Urinary bladder (tissue), 4 donors: Measurements from ENCODE around the gene ZNF81. TPM values are rescaled to one million over a fixed set of nuclear protein-coding genes. Genes with fewer than 3 reads are reported as not detected.
"Not testable (repeated sequence)": the region's sequence is repeated elsewhere in the genome, so short reads cannot be mapped to it uniquely, and the experiment has no call there.

Source experiments
- DNase-seq: peaks from one replicate; pipeline ENCODE4 v3.0.0-alpha.2; 2015; ENCODE audit errors: extremely low spot score
- H3K27ac ChIP-seq: one replicate; pipeline ENCODE4 v1.5.1; 2013; ENCODE audit warnings: low read depth, mild to moderate bottlenecking, moderate library complexity
- H3K36me3 ChIP-seq: one replicate; pipeline ENCODE4 v1.6.1; 2013; ENCODE audit warnings: mild to moderate bottlenecking, moderate library complexity; ENCODE audit not compliant: insufficient read depth
- H3K4me1 ChIP-seq: one replicate; pipeline ENCODE4 v1.6.1; 2013; ENCODE audit warnings: mild to moderate bottlenecking, moderate library complexity; ENCODE audit not compliant: insufficient read depth
- H3K4me3 ChIP-seq: one replicate; pipeline ENCODE4 v1.5.1; 2013; ENCODE audit warnings: low read depth, low read length
- WGBS: extraction: QIAGEN DNeasy Blood & Tissue Kit; methylation state at CpG from one replicate; pipeline ENCODE4 v1.1.7; 2013; 5-methylcytosine and 5-hydroxymethylcytosine counted together
- polyA plus RNA-seq: library from polyadenylated mRNA; stranded (reverse); fragments of 200-250 nt; gene quantifications from one replicate; pipeline ENCODE4 v1.2.3, GENCODE V29; 2013
- total RNA-seq: library from RNA; depleted of rRNA; stranded (reverse); fragments of >200 nt; gene quantifications from one replicate; pipeline ENCODE4 v1.2.3, GENCODE V29; 2014
- donor health status: healthy with polysubstance abuse.
- donor health status: healthy.

The ZNF81 gene
- total RNA-seq (14.4 TPM), polyA plus RNA-seq (2.0 TPM)

DNA sequence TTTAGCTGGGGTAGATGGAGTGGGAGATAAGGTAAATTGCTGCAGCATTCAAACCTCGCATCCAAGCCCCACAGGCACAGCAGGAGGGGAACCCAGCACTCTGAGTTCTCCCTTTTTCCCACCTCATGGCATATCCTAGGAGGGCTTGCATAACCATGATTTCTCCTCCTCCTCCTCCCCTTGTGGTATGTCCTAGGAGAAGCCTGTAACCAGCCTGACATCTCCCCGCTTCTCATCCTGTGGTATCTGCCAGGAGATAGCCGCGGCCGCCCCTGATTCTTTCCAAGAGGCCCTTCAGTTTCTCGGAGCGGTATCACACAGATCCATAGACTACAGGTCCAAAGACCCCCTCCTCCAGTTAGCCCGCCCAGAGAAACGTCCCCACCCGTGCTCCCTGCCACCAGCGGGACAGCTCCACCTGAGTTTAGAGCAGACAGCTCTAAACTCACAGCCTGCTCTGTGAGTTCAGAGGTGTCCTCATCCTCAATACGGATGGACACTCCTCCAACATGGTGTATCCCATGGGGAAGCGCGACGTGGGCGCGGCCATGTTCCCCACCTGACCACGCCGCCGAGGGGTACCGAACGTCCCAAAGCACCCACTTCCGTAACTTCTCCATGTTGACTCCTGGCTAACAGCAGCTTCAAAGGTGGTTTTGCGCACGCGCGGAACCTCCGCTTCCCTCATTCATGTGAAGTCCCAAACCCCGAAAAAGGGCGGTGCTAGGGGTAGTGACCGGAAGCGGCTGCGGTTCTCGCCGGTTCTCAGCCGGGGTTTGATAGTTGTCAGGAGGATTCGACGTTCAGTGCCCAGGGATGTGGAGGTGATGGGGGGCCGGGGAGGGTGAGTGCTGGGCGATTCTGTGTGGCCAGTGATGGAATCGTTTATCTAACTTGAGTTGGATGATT is at the start of gene ZNF81:
Gene ZNF81 (plus strand): TSS at position 739 of the 909 bp plus-strand sequence. CDS start 9,366 bp downstream, outside the sequence.
- Histone ChIP-seq H3K36me3 (no peaks in the 10 kb centered on the region), H3K27ac (peak within 1 kb of the TSS; percentile 38), H3K4me1 (no peaks in the 10 kb centered on the region), H3K4me3 (peak within 1 kb of the TSS; percentile 48)
- 1% methylated on average over 41 of the region's 41 CpGs for WGBS
- peak; percentile 94 for DNase-seq

DNA sequence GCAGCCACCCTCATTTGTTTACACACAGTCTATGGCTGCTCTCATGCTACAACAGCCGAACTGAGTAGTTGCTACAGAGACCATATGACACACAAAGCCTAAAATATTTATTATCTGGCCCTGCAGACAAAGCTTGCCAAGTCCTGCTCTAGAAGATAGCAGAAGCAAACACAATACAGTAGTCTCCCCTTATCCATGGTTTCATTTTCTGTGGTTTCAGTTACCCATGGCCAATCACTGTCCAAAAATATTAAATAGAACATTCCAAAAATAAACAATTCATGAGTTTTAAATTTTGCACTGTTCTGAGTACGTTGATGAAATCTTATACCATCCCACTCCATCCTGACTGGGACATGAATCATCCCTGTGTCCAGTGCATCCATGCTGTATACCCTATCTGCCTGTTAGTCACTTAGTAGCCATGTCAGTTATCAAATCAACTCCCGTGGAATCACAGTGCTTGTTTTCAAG is 40.2 kb upstream of the ZNF81 start:
- 39% methylated on average over 3 of the region's 3 CpGs for WGBS
- no peak for DNase-seq
- Histone ChIP-seq H3K36me3 (no peaks in the 10 kb centered on the region), H3K4me3 (no peak overlapping the region), H3K27ac (no peak overlapping the region), H3K4me1 (no peaks in the 10 kb centered on the region)

GRCh38 chrX:47797084-47797483 is 39.6 kb upstream of the ZNF81 start:
- 73% methylated on average over 2 of the region's 2 CpGs for WGBS
- no peak overlapping the region for H3K27ac ChIP-seq

DNA sequence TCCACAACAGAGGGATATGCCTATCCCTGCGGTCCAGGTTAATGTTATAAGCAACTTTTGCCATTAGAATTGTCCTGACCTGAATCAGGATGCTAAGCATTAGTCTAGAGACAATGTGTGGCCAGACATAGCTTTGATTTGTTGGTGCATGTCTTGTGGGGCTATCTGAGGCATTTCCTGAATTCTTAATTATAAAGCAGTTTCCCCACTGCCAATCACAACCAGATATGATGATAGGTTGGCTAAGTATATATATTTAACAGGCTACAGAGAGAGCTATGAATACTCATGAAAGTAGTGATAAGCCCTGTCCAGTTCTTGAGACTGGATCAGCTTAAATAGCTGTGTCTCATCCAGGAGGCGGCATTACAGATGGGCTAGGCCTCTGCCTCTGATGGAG is 37.8 kb upstream of the ZNF81 start:
- DNase-seq = no peak
- no peak overlapping the region for H3K4me3 ChIP-seq
- H3K27ac ChIP-seq = no peak overlapping the region
- H3K4me1 ChIP-seq = no peaks in the 10 kb centered on the region
- WGBS = 83% methylated on average over 2 of the region's 2 CpGs
- no peaks in the 10 kb centered on the region for H3K36me3 ChIP-seq

More at GRCh38 chrX:47797084-47797483, 39.6 kb upstream of the ZNF81 start:
- Histone ChIP-seq H3K36me3 (no peaks in the 10 kb centered on the region), H3K4me1 (no peaks in the 10 kb centered on the region), H3K4me3 (no peak overlapping the region)
- DNase-seq = no peak

GRCh38 chrX:47802589-47802988 is 34.1 kb upstream of the ZNF81 start:
- H3K4me1 ChIP-seq = no peaks in the 10 kb centered on the region
- WGBS = 82% methylated on average over 4 of the region's 4 CpGs
- H3K36me3 ChIP-seq = no peaks in the 10 kb centered on the region
- H3K4me3 ChIP-seq = no peak overlapping the region
- DNase-seq = no peak
- no peak overlapping the region for H3K27ac ChIP-seq

GRCh38 chrX:47803103-47803502 is 33.6 kb upstream of the ZNF81 start:
- not testable (repeated sequence) for DNase-seq, H3K27ac ChIP-seq
- WGBS = 67% methylated on average over 21 of the region's 21 CpGs

GRCh38 chrX:47804315-47804714 is 32.4 kb upstream of the ZNF81 start:
- H3K27ac ChIP-seq = no peak overlapping the region
- H3K4me3 ChIP-seq = no peak overlapping the region
- H3K36me3 ChIP-seq = no peaks in the 10 kb centered on the region
- DNase-seq = no peak
- WGBS = 98% methylated on average over 9 of the region's 9 CpGs
- no peaks in the 10 kb centered on the region for H3K4me1 ChIP-seq

More at GRCh38 chrX:47803103-47803502, 33.6 kb upstream of the ZNF81 start:
- H3K4me3 ChIP-seq, H3K4me1 ChIP-seq, H3K36me3 ChIP-seq: not testable (repeated sequence)

GRCh38 chrX:47805844-47806243 is 30.9 kb upstream of the ZNF81 start:
- WGBS = 57% methylated on average over 1 of the region's 1 CpG
- H3K36me3 ChIP-seq, DNase-seq, H3K27ac ChIP-seq, H3K4me3 ChIP-seq, H3K4me1 ChIP-seq: not testable (repeated sequence)

DNA sequence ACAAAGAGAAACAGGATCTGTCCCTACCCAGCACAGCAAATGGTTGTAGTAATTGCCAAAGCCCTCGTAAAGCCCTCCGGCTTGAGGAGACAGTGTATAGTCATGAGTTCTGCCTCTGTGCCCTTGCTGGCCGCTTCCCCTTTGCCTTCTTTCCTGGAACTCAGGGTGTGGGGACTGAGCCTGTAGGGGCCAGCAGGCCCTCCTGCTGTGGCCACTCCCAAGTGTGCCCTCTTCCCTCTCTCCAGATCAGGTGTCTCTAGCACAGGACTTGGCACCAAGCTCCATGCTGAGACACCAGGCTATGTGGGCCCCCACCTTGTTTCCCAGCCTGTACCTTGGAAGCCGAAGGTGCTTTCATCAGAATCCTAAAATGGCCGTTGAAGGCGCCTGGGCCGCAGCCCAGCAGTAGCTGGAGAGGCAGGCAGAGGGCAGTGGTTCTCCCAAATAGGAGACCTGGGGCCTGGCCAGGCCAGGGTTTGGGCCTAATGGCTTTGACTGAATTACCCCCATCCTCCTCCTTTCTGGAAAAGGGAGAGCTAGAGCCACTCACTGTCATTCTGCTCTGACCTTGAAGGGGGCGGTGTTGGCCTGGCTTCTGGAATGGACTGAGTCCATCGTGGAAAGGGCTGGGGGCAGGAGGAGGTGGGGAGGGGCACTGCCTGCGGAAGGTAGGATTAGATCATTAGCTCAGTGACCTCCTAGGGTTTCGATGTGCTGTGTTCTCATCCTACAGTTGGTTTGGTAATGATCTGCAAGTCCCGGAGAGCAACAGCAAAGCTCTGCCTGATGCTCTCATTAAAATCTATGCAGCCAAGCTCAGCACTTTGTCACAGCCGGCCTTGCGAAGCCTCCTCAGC is 30.1 kb upstream of the ZNF81 start:
- H3K4me1 ChIP-seq, H3K36me3 ChIP-seq, H3K27ac ChIP-seq, H3K4me3 ChIP-seq, DNase-seq: not testable (repeated sequence)
- WGBS = 77% methylated on average over 12 of the region's 14 CpGs

DNA sequence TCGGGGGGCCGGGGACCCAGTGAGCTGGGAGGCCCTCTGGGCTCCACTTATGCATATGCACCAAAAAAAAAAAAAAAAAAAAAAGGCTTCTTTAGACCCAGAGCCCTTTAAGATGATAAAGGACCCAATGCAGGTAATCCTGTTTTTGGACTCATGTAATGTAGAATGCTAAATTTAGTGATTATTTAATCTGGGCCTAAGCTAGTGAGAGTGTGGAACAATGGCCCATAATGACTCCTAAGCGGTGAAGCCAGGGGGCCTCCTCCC is 29.5 kb upstream of the ZNF81 start:
- DNase-seq, H3K36me3 ChIP-seq, H3K4me3 ChIP-seq, H3K27ac ChIP-seq, H3K4me1 ChIP-seq: not testable (repeated sequence)
- 72% methylated on average over 3 of the region's 3 CpGs for WGBS

DNA sequence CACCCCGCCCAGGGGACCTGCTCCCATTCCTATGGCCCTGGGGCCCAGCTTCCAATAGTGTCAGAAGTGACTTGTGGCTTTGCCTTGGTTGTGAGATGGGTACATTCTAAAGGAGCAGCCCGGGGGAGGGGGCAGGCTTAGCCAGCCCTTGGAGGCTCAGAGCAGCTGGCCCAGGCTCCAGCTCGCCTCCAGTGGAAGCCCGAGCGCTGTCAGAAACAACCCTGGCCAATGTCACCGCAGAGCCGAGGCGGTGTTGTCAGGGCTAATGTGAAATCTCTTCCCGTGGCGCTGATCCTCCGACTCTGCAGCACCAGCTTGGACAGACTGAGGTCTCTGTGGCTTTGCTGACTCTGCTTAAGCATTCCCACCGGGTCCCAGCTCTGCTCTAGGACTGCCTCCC is 29.2 kb upstream of the ZNF81 start:
- H3K27ac ChIP-seq = no peak overlapping the region
- DNase-seq = no peak
- WGBS = 63% methylated on average over 12 of the region's 12 CpGs
- no peak overlapping the region for H3K4me3 ChIP-seq
- H3K4me1 ChIP-seq = no peaks in the 10 kb centered on the region
- H3K36me3 ChIP-seq = no peaks in the 10 kb centered on the region

DNA sequence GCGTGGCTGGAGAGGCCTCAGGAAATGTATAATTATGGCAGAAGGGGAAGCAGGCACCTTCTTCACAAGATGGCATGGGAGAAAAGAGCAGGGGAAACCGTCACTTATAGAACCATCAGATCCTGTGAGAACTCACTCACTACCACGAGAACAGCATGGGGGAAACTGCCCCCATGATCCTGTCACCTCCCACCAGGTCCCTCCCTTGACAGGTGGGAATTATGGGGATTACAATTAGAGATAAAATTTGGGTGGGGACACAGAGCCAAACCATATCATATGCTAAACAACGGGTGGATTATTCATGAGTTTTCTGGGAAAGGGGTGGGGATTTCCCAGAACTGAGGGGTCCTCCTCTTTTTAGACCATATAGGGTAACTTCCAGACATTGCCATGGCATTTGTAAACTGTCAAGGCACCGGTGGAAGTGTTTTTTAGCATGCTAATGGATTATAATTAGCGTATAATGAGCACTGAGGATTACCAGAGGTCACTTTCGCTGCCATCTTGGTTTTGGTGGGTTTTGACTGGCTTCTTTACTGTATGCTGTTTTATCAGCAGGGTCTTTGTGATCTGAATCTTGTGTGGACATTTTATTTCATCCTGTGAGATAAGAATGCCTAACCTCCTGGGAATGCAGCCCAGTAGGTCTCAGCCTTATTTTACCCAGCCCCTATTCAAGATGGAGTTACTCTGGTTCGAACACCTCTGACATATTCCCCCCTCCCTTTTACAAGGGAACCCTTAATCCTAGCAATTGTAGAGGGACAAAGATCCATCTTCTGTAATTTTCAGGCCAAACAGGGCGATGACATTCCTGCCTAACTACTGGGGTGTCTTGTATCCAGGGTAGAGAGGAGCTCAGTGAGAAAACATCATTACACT is 27.6 kb upstream of the ZNF81 start:
- DNase-seq = no peak
- WGBS = 68% methylated on average over 9 of the region's 9 CpGs
- Histone ChIP-seq H3K27ac (no peak overlapping the region), H3K36me3 (no peaks in the 10 kb centered on the region), H3K4me3 (no peak overlapping the region), H3K4me1 (no peaks in the 10 kb centered on the region)

DNA sequence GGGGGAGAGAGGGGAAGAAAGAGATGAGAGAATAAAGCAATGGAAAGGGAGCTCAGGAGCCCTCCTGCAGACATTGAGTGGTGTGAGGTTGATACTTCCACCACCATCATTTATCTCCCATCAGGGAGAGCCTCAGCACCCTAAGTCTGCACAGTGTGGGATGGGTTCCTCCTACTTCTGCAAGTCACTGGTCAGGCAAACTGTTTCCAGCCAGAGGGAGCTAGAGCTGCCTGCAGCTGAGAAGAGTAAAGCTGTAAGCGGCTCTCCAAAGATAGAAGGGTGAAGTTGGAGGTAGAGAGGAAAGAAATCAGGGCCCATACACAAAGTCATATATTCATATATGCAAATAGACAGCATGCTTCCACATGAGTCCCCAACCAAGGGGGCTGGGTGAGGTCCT is 21.9 kb upstream of the ZNF81 start:
- 56% methylated on average over 1 of the region's 1 CpG for whole genome bisulfite sequencing
- no peaks in the 10 kb centered on the region for H3K4me1 ChIP-seq
- no peaks in the 10 kb centered on the region for H3K36me3 ChIP-seq
- no peak overlapping the region for H3K27ac ChIP-seq
- no peak for DNase-seq
- H3K4me3 ChIP-seq = no peak overlapping the region
